Stomach (tissue), 9 donors: ENCODE measurements around the gene COG5. TPM values are rescaled to one million over a fixed set of nuclear protein-coding genes. Genes with fewer than 3 reads are reported as not detected.

ENCODE experiments used
- DNase-seq, 2 donors: peaks; one replicate each; pipeline versions ENCODE4 v3.0.0 to v3.0.0-alpha.2; 2013 to 2019
- H3K27ac ChIP-seq, 5 donors: fragments of 200-600 bp in 4 of 5; sonication (generic) in 4 of 5; one replicate each; pipeline ENCODE4 v1.5.1; 2013 to 2019; ENCODE audit warnings: mild to moderate bottlenecking in 1 of 5, moderate library complexity in 1 of 5
- H3K27me3 ChIP-seq, 3 donors: fragments of 200-600 bp; sonication (generic); one replicate each; pipeline ENCODE4 v1.5.1; 2017 to 2019; ENCODE audit warnings: mixed run types in 1 of 3
- H3K36me3 ChIP-seq, 4 donors: fragments of 200-600 bp; sonication (generic); 1 replicate in 3 of 4; 2 replicates in 1 of 4; pipeline ENCODE4 v1.5.1; 2016 to 2019
- H3K4me1 ChIP-seq, 4 donors: fragments of 200-600 bp; sonication (generic); one replicate each; pipeline ENCODE4 v1.5.1; 2016 to 2019
- H3K4me3 ChIP-seq, 4 donors: fragments of 200-600 bp; sonication (generic) in 3 of 4; one replicate each; pipeline ENCODE4 v1.5.1; 2016 to 2019; ENCODE audit warnings: mild to moderate bottlenecking in 1 of 4
- H3K9me3 ChIP-seq, 4 donors: fragments of 200-600 bp; sonication (generic); one replicate each; pipeline ENCODE4 v1.5.1; 2016 to 2019
- EP300 ChIP-seq: sonication (generic); formaldehyde crosslinking; IDR thresholded peaks from one replicate; pipeline ENCODE4 v1.6.1; 2017; ENCODE audit warnings: antibody characterized with exemption
- POLR2A ChIP-seq, 4 donors: fragments of 450-650 bp; IDR thresholded peaks; one replicate each; pipeline ENCODE4 v1.6.1; 2016; ENCODE audit warnings: antibody characterized with exemption in 4 of 4, control low read depth in 2 of 4, mild to moderate bottlenecking in 1 of 4, moderate library complexity in 1 of 4
- POLR2AphosphoS5 ChIP-seq, 3 donors: sonication (generic); formaldehyde crosslinking; IDR thresholded peaks; one replicate each; pipeline ENCODE4 v1.6.1; 2016; ENCODE audit warnings: antibody characterized with exemption in 3 of 3
- WGBS, 5 donors: extraction: QIAGEN DNeasy Blood & Tissue Kit in 3 of 5; methylation state at CpG; one replicate each; pipeline versions ENCODE4 v1.1.5 to v1.1.7; 2013 to 2018; 5-methylcytosine and 5-hydroxymethylcytosine counted together
- intact Hi-C: fragments of 100-400 bp; cut with DNase I; formaldehyde crosslinking; loops from one replicate; pipeline ENCODE4 v1.15.1; 2023; ENCODE audit warnings: low total_unique reads
- polyA plus RNA-seq, 3 donors: library from polyadenylated mRNA; stranded (reverse); fragments of 200-250 nt; gene quantifications; one replicate each; pipeline ENCODE4 v1.2.3, GENCODE V29; 2013
- total RNA-seq, 5 donors: library from RNA; depleted of rRNA; stranded (reverse); fragments of >200 nt; gene quantifications; one replicate each; pipeline versions ENCODE4 v1.1.0 to v1.2.3, GENCODE V29; 2014 to 2016
- TF ChIP-seq, protein P1 (sequence below), 7 experiments: fragments of 450-650 bp in 4 of 7; fragments of 200-600 bp in 3 of 7; sonication (generic) in 3 of 7; IDR thresholded peaks; one replicate each; pipeline ENCODE4 v1.5.1; 2016 to 2019; ENCODE audit warnings: antibody characterized with exemption in 7 of 7, control low read depth in 2 of 7, mild to moderate bottlenecking in 1 of 7
- donor health status: healthy with polysubstance abuse.
- donor health status: Bipolar disorder and iron deficiency.
- donor health status: healthy.

COG5 gene
- total and polyA plus RNA-seq, 8 donors: 5.2 to 285 (median 17.1) TPM

DNA sequence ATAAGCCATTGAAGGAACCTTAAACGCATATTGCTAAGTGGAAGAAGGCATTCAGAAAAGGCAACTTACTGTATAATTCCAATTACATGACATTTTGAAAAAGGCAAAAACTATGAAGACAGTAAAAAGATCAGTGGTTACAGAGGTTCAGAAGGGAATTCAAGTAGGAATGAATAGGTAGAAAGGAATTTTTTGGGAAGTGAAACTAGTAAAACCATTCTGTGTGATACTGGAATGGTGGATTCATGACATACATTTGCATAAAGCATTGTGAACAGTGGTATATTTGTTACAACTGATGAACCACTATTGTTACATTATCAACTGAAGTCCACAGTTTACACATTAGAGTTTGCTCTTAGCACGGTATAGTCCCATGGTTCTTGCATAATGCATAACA lies 208.1 kb downstream of the COG5 start:
- Histone ChIP-seq H3K4me3 (no peak overlapping the region), H3K36me3 (peaks cover 11 to 24% (median 21%) of the 10 kb centered on the region in 4 donors), H3K27ac (no peak overlapping the region), H3K27me3 (no peaks in the 10 kb centered on the region), H3K4me1 (no peaks in the 10 kb centered on the region), H3K9me3 (peaks cover 0 to 11% (median 3%) of the 10 kb centered on the region in 4 donors)
- TF ChIP-seq, protein P1, sequence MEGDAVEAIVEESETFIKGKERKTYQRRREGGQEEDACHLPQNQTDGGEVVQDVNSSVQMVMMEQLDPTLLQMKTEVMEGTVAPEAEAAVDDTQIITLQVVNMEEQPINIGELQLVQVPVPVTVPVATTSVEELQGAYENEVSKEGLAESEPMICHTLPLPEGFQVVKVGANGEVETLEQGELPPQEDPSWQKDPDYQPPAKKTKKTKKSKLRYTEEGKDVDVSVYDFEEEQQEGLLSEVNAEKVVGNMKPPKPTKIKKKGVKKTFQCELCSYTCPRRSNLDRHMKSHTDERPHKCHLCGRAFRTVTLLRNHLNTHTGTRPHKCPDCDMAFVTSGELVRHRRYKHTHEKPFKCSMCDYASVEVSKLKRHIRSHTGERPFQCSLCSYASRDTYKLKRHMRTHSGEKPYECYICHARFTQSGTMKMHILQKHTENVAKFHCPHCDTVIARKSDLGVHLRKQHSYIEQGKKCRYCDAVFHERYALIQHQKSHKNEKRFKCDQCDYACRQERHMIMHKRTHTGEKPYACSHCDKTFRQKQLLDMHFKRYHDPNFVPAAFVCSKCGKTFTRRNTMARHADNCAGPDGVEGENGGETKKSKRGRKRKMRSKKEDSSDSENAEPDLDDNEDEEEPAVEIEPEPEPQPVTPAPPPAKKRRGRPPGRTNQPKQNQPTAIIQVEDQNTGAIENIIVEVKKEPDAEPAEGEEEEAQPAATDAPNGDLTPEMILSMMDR (IDR thresholded peaks at IDR 0.05): no peak
- intact Hi-C loops: no loop called here
- no peak for DNase-seq
- 84 to 92% (median 86%) methylated on average over 2 of the region's 2 CpGs for WGBS, 5 donors

DNA sequence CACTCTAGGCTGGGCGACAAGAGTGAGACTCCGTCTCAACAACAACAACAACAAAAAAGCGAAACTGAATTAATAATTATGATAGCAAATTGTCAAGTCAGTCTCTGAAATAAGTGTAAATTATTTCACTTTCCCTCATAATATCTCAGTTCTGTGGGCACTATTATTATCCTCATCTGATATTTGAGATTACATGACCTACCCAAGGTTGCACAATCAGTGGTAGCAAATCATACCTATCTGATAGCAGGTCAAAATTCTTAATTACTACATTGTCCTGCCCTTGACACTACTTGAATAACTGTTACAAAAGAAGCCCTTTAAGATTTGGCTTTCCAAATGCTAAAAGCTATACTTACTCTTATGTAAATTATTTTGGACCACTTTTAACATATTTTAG lies 209.1 kb downstream of the COG5 start:
- no peaks in the 10 kb centered on the region for H3K4me1 ChIP-seq
- peaks cover 1 to 14% (median 11%) of the 10 kb centered on the region in 4 donors for H3K36me3 ChIP-seq
- 90 to 98% (median 97%) methylated on average over 3 of the region's 3 CpGs for WGBS, 5 donors
- no peak overlapping the region for H3K4me3 ChIP-seq
- TF ChIP-seq POLR2A (IDR thresholded peaks at IDR 0.05) (no peak), EP300 (no peak), POLR2AphosphoS5 (IDR thresholded peaks at IDR 0.05) (no peak)
- TF ChIP-seq, protein P1 (IDR thresholded peaks at IDR 0.05): no peak
- H3K27me3 ChIP-seq: no peaks in the 10 kb centered on the region
- H3K27ac ChIP-seq: no peak overlapping the region
- intact Hi-C loops: no loop called here
- H3K9me3 ChIP-seq: peaks cover 0 to 2% (median 0%) of the 10 kb centered on the region in 4 donors
- no peak for DNase-seq

DNA sequence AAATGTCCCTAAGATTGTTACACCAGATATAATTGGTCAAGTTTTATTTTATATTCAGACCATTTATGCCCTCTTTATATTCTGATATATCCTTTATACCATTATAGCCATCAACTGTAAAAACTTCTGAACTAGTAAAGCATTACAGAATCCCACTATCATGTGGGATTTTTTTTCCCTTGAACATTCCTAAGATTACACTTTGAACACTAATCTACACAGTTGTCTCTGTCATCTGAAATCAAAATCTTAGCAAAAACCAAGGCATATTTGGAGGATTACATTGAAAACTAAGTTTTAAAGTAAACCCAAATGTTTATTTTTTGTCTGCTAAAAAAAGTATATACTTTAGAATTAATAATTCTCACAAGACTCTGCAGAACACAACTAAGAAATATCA lies 210.0 kb downstream of the COG5 start:
- peaks cover 0 to 5% (median 2%) of the 10 kb centered on the region in 4 donors for H3K36me3 ChIP-seq
- H3K4me3 ChIP-seq: no peak overlapping the region
- TF ChIP-seq POLR2AphosphoS5 (IDR thresholded peaks at IDR 0.05): no peak
- no peak for TF ChIP-seq POLR2A (IDR thresholded peaks at IDR 0.05)
- TF ChIP-seq, protein P1 (IDR thresholded peaks at IDR 0.05): no peak
- no peak for TF ChIP-seq EP300
- no peaks in the 10 kb centered on the region for H3K4me1 ChIP-seq
- intact Hi-C loops: no loop called here
- no peaks in the 10 kb centered on the region for H3K27me3 ChIP-seq
- H3K9me3 ChIP-seq: no peaks in the 10 kb centered on the region
- no peak overlapping the region for H3K27ac ChIP-seq
- DNase-seq: no peak

DNA sequence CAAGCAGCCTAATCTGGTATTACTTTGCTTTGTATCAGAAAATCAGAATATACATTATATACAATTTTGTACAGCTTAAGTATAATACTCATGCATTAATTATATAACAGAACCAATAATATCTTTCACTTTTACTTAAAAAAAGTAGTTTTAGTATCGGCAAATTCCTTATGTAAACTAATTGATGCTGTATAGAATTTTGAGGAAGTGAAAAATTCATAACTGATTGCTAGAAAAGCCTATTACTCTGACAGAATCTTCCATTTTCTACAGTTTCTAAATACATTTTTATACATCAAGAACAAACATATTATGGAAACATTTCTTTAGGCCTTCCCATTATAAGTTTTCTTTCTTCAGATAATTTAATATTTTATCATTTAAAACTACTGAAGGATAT lies 217.8 kb downstream of the COG5 start:
- no peak for DNase-seq
- H3K4me3 ChIP-seq: no peak overlapping the region
- 89 to 100% (median 92%) methylated on average over 1 of the region's 1 CpG for WGBS, 5 donors
- no peaks in the 10 kb centered on the region for H3K27me3 ChIP-seq
- peaks cover 0 to 9% (median 0%) of the 10 kb centered on the region in 4 donors for H3K9me3 ChIP-seq
- H3K36me3 ChIP-seq: peaks cover 0 to 7% (median 0%) of the 10 kb centered on the region in 4 donors
- TF ChIP-seq POLR2AphosphoS5 (IDR thresholded peaks at IDR 0.05): no peak
- no peaks in the 10 kb centered on the region for H3K4me1 ChIP-seq
- intact Hi-C loops: no loop called here
- H3K27ac ChIP-seq: no peak overlapping the region

DNA sequence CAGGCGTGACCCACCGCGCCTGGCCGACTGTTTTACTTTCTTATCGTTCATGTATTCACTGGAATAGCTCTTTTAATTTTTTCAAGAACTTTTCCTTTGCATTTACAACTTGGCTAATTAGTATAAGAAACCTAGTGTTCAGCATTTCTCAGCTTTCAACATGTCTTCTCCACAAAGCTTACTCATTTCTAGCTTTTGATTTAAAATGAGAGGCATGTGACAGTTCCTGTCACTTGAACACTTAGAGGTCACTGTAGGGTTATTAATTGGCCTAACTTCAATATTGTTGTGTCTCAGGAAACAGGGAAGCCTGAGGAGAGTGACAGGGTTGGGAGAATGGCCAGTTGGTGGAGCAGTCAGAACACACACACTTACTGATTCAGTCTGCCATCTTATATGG lies 218.9 kb downstream of the COG5 start:
- intact Hi-C loops: no loop called here
- 97 to 100% (median 99%) methylated on average over 5 of the region's 5 CpGs for WGBS, 5 donors
- Histone ChIP-seq H3K9me3 (peaks cover 0 to 9% (median 0%) of the 10 kb centered on the region in 4 donors), H3K27ac (no peak overlapping the region), H3K36me3 (peaks cover 0 to 7% (median 0%) of the 10 kb centered on the region in 4 donors), H3K4me3 (no peak overlapping the region), H3K27me3 (no peaks in the 10 kb centered on the region), H3K4me1 (no peaks in the 10 kb centered on the region)
- no peak for DNase-seq
- no peak for TF ChIP-seq POLR2AphosphoS5 (IDR thresholded peaks at IDR 0.05)
- TF ChIP-seq, protein P1 (IDR thresholded peaks at IDR 0.05): no peak
- TF ChIP-seq POLR2A (IDR thresholded peaks at IDR 0.05): no peak
- no peak for TF ChIP-seq EP300
